ENCODE results near the gene E2F8. TPM values are rescaled to one million over a fixed set of nuclear protein-coding genes. Genes with fewer than 3 reads are reported as not detected.
"Not testable (repeated sequence)": the region's sequence is repeated elsewhere in the genome, so short reads cannot be mapped to it uniquely, and the experiment has no call there.

The E2F8 gene
- total RNA-seq, 1 donor from 2014 or later, result 0.96 TPM

DNA sequence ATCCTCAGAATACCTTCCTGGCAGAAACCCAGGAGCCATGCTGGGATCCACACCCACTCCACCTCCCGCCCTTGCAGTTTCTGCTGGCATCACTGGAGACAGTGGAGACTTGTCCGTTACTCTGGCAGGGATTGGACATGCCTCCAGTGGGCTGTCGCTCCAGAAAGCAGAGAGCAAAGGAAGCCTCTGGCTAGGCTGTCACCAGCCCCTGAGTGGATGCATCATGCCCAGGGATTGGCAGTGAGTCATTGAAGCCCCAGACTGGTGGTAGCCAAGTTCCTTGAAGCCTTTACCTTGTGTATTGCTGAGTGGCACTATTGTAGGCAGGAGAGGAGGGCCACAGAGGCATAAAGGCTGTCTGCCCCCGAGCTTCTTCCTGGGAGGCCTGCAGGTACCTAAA, 34.8 kb upstream of the E2F8 start:
- Histone ChIP-seq H3K4me3 (no peak overlapping the region), H3K4me1 (no peaks in the 10 kb centered on the region), H3K27ac (no peak overlapping the region), H3K27me3 (no peaks in the 10 kb centered on the region), H3K36me3 (no peaks in the 10 kb centered on the region), H3K9me3 (no peaks in the 10 kb centered on the region)
- no peak for DNase-seq (ENCODE audit: low spot score in 2 of 2)
- intact Hi-C loops (cut with DNase I), result no loop called here
- no peak for TF ChIP-seq CTCF (IDR thresholded peaks at IDR 0.05)

DNA sequence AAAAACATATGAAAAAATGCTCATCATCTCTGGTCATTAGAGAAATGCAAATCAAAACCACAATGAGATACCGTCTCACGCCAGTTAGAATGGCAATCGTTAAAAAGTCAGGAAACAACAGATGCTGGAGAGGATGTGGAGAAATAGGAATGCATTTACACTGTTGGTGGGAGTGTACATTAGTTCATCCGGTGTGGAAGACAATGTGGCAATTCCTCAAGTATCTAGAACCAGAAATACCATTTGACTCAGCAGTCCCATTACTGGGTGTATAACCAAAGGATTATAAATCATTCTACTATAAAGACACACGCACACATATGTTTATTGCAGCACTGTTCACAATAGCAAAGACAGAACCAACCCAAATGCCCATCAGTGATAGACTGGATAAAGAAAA, 32.5 kb upstream of the E2F8 start:
- H3K27ac ChIP-seq; H3K4me1 ChIP-seq; DNase-seq (ENCODE audit: low spot score in 2 of 2); H3K36me3 ChIP-seq; H3K27me3 ChIP-seq; H3K4me3 ChIP-seq; H3K9me3 ChIP-seq; intact Hi-C loops (cut with DNase I): not testable (repeated sequence)

DNA sequence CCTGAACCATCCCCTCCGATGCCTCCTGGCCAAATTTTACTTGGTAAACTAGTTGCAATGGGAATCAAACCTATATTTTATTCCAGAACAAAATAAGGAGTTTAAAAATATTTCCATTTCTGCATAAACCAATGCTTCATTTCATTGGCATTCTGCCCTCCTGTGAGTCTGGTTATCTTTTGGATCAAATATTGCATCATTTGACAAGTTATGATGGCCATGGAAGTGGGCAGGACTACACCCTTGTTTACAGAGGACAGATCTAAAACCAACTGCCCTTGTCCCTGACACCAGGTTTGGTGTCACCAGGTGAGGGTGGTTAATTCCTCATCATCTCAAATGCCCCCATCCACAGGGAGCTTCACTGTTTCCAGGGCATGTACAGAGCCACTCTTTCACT, 28.2 kb upstream of the E2F8 start:
- no peak for TF ChIP-seq CTCF (IDR thresholded peaks at IDR 0.05)
- Histone ChIP-seq H3K9me3 (no peaks in the 10 kb centered on the region), H3K27me3 (no peaks in the 10 kb centered on the region), H3K4me3 (no peak overlapping the region), H3K4me1 (no peaks in the 10 kb centered on the region), H3K27ac (no peak overlapping the region), H3K36me3 (no peaks in the 10 kb centered on the region)
- no peak for DNase-seq (ENCODE audit: low spot score in 2 of 2)
- intact Hi-C loops (cut with DNase I), result no loop called here

GRCh38 chr11:19267567-19267966, 26.8 kb upstream of the E2F8 start:
- no peaks in the 10 kb centered on the region for H3K9me3 ChIP-seq

DNA sequence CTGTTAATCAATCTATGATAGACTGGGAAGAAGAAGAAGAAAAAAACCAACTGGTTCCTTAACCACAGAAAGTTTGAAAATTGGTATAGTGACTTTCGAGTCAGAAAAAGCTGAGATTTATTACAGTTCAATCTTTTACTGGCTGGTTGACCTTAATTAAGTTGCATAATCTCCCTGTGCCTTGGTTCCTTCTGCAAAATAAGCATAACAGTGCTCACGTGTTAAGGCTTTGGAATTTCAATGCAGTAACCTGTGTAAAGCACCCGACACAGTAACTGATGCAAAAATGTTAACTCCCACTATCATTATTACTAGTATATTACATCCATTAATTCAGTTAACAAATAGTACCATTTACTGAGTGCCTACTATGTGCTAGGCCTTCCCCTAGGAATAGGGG, 22.6 kb upstream of the E2F8 start:
- Histone ChIP-seq H3K9me3 (no peaks in the 10 kb centered on the region), H3K36me3 (no peaks in the 10 kb centered on the region), H3K27me3 (no peaks in the 10 kb centered on the region), H3K4me3 (no peak overlapping the region), H3K4me1 (no peaks in the 10 kb centered on the region), H3K27ac (no peak overlapping the region)
- DNase-seq (ENCODE audit: low spot score in 2 of 2), result no peak
- TF ChIP-seq CTCF (IDR thresholded peaks at IDR 0.05), result no peak
- intact Hi-C loops (cut with DNase I), result no loop called here

More at GRCh38 chr11:19267567-19267966, 26.8 kb upstream of the E2F8 start:
- no peak for DNase-seq (ENCODE audit: low spot score in 2 of 2)
- intact Hi-C loops (cut with DNase I), result no loop called here
- TF ChIP-seq CTCF (IDR thresholded peaks at IDR 0.05), result no peak
- no peak overlapping the region for H3K4me3 ChIP-seq
- H3K27ac ChIP-seq, result no peak overlapping the region
- no peaks in the 10 kb centered on the region for H3K4me1 ChIP-seq
- no peaks in the 10 kb centered on the region for H3K36me3 ChIP-seq
- no peaks in the 10 kb centered on the region for H3K27me3 ChIP-seq

- Histone ChIP-seq H3K4me3 (peak overlapping the region; percentile 13 to 28), H3K27me3 (no peaks in the 10 kb centered on the region), H3K36me3 (no peaks in the 10 kb centered on the region), H3K27ac (no peak overlapping the region), H3K4me1 (no peaks in the 10 kb centered on the region), H3K9me3 (no peaks in the 10 kb centered on the region)
- TF ChIP-seq CTCF (IDR thresholded peaks at IDR 0.05), result peak in 2 of 3 experiments; percentile 90 to 92
- intact Hi-C loops (cut with DNase I), result loop anchor here (1.0 kb wide), 1 partner anchor 294 kb away; no protein-coding TSS in a partner anchor
- peak in 1 of 2 donors; percentile 77 for DNase-seq (ENCODE audit: low spot score in 2 of 2)
Measured at GRCh38 chr11:19259487-19260345, 19.0 kb upstream of the E2F8 start.

Measured in ascending aorta (tissue), 2 donors.